Measurements from ENCODE around the gene SERPINE1.

- TF ChIP-seq CTCF (IDR thresholded peaks at IDR 0.05) (no peak), EP300 (IDR thresholded peaks at IDR 0.05) (no peak), POLR2A (IDR thresholded peaks at IDR 0.05) (no peak)
Measured at GRCh38 chr7:101093906-101094305, 33.0 kb upstream of the SERPINE1 start.
